CD4-positive, alpha-beta T cell treated with Interleukin-17A for 4 hours (primary cell): ENCODE measurements around the gene SGIP1.

ENCODE experiments used
- DNase-seq: peaks from one replicate; pipeline ENCODE4 v3.0.0-alpha.2; 2020; ENCODE audit warnings: mixed read lengths

Gene SGIP1

GRCh38 chr1:66607458-66607857, 73.5 kb downstream of the SGIP1 start:
- no peak for DNase-seq

- no peak for DNase-seq
These were observed 79.2 kb downstream of the SGIP1 start for GRCh38 chr1:66613187-66613586.

- no peak for DNase-seq
These were observed 83.6 kb downstream of the SGIP1 start for GRCh38 chr1:66617362-66618184.

GRCh38 chr1:66618390-66618789, 84.4 kb downstream of the SGIP1 start:
- DNase-seq: no peak

GRCh38 chr1:66623812-66624211, 89.9 kb downstream of the SGIP1 start:
- DNase-seq: no peak

GRCh38 chr1:66624412-66625060, 90.6 kb downstream of the SGIP1 start:
- no peak for DNase-seq

- no peak for DNase-seq
These were observed 92.3 kb downstream of the SGIP1 start for GRCh38 chr1:66626261-66626660.

- no peak for DNase-seq
These were observed 95.0 kb downstream of the SGIP1 start for GRCh38 chr1:66628926-66629325.

- no peak for DNase-seq
These were observed 99.2 kb downstream of the SGIP1 start for GRCh38 chr1:66633159-66633558.

GRCh38 chr1:66637146-66637545, 103.2 kb downstream of the SGIP1 start:
- no peak for DNase-seq

- no peak for DNase-seq
These were observed 108.0 kb downstream of the SGIP1 start for GRCh38 chr1:66641891-66642473.

GRCh38 chr1:66642992-66643391, 109.0 kb downstream of the SGIP1 start:
- DNase-seq: no peak

- DNase-seq: no peak
These were observed 110.4 kb downstream of the SGIP1 start for GRCh38 chr1:66644331-66644730.

- DNase-seq: no peak
These were observed 115.1 kb downstream of the SGIP1 start for GRCh38 chr1:66648901-66649595.

- DNase-seq: no peak
These were observed 118.6 kb downstream of the SGIP1 start for GRCh38 chr1:66652556-66652955.

- no peak for DNase-seq
These were observed 120.7 kb downstream of the SGIP1 start for GRCh38 chr1:66654643-66655042.

GRCh38 chr1:66671455-66671854, 137.5 kb downstream of the SGIP1 start:
- no peak for DNase-seq

GRCh38 chr1:66676613-66677298, 142.8 kb downstream of the SGIP1 start:
- no peak for DNase-seq

- DNase-seq: no peak
These were observed 144.2 kb downstream of the SGIP1 start for GRCh38 chr1:66678146-66678545.

- DNase-seq: no peak
These were observed 145.2 kb downstream of the SGIP1 start for GRCh38 chr1:66679140-66679539.

- DNase-seq: no peak
These were observed 147.7 kb downstream of the SGIP1 start for GRCh38 chr1:66681686-66682085.

GRCh38 chr1:66682106-66682505, 148.2 kb downstream of the SGIP1 start:
- DNase-seq: no peak

GRCh38 chr1:66684353-66684752, 150.4 kb downstream of the SGIP1 start:
- DNase-seq: no peak
